Activated naive CD8-positive, alpha-beta T cell treated with anti-CD3 and anti-CD28 coated beads, Interleukin-2, amount 50 U/mL, for 16 hours (primary cell): ENCODE measurements around the gene OR10T2.
"Not testable (repeated sequence)": the region's sequence is repeated elsewhere in the genome, so short reads cannot be mapped to it uniquely, and the experiment has no call there.

ENCODE experiments used
- DNase-seq: peaks from one replicate; pipeline ENCODE4 v3.0.0-alpha.2; 2020; ENCODE audit warnings: low read depth, low spot score

OR10T2 gene, protein sequence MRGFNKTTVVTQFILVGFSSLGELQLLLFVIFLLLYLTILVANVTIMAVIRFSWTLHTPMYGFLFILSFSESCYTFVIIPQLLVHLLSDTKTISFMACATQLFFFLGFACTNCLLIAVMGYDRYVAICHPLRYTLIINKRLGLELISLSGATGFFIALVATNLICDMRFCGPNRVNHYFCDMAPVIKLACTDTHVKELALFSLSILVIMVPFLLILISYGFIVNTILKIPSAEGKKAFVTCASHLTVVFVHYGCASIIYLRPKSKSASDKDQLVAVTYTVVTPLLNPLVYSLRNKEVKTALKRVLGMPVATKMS

GRCh38 chr1:158398818-158399514, at the start of gene OR10T2:
Gene OR10T2 (minus strand): TSS chr1:158399466. CDS start chr1:158399466, 0 bp downstream.
- no peak for DNase-seq

- DNase-seq: no peak
Observed at GRCh38 chr1:158445376-158445775, 46.1 kb upstream of the OR10T2 start.

DNA sequence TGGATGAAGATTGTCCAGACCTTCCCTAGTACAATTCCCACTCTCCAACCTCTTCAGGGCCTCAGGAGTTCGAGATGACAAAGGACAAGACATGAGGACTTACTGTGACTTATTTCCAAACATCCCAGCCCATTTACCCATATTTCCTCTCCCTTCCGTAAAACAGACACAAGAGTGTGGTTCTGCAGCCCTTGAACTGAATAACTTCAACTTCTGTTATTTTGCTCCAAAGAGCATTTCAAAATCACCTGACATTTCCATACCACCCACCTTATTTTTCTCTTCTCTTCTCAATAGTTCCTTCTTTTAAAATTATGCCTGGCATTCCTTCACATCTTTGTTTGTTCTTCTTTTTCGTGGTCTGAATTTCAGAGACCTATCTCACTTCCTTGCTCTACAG, 35.5 kb upstream of the OR10T2 start:
- DNase-seq: no peak

DNA sequence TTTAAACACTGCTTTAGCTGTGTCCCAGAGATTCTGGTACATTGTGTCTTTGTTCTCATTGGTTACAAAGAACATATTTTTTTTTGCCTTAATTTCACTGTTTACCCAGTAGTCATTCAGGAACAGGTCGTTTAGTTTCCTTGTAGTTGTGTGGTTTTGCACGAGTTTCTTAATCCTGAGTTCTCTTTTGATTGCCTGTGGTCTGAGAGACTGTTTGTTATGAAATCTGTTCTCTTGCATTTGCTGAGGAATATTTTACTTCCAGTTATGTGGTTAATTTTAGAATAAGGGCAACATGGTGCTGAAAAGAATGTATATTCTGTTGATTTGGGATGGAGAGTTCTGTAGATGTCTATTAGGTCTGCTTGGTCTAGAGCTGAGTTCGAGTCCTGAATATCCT, 30.9 kb upstream of the OR10T2 start:
- DNase-seq: not testable (repeated sequence)

DNA sequence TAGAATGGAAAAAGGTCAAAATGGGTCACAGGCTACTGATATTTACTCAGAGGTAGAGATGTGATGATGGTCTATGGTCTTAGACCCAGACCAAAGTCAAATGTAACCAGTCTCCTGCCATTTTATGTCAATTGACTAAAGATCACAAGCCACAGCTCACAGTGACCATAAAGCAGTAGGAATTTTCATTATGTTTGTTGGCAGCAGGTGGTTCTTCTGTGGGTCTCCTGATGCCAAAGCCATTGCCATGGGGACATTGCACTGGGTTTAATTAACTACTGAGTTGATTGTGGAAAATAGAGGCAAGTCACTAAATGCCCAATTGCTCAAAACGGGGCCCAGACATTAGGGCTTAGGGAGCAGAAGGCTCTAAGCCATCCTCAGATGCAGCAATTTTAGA, 26.9 kb upstream of the OR10T2 start, which contains the start of gene OR10K2:
TSS of gene OR10K2 (minus strand) at position 101 of the 400 bp plus-strand sequence. CDS start 5,371 bp downstream, outside the sequence.
- DNase-seq: no peak

DNA sequence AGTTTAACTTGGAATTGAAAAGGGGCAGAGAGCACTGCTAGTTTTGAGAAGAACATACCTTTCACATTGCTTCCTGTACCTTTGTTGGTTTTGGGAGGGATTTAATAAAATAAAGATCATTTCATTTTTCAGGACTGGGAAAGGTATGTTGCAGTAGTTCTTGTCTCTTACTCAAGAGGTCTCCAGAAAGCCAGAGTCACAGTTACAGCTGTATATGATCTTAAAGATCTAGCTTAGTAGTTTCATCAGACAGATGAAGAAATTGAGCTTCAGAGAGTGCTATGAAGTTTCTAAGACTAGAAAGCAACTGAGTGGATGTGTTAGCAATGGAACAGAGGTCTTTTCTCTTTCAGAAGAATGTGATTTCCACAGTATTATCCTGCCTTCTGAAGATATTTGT, 25.8 kb upstream of the OR10T2 start:
- DNase-seq: no peak

DNA sequence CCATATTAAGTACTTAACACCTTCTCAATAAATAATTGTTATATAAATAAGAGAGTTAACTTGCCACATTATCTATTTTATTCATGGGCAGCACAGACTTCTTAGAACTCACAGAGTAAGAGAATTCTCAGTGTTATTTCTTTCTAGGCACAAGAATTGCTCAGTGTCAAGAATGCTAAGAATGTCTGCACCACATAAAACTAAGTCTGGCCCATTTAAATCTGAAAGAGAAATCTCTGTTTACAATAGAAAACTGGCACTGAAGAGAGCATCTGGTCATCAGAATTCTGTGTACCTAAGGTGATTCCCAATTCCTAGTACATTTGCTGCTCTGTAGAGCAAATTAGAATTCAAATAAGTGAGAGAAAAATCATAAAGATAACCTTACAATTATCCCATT, 22.9 kb upstream of the OR10T2 start:
- no peak for DNase-seq

DNA sequence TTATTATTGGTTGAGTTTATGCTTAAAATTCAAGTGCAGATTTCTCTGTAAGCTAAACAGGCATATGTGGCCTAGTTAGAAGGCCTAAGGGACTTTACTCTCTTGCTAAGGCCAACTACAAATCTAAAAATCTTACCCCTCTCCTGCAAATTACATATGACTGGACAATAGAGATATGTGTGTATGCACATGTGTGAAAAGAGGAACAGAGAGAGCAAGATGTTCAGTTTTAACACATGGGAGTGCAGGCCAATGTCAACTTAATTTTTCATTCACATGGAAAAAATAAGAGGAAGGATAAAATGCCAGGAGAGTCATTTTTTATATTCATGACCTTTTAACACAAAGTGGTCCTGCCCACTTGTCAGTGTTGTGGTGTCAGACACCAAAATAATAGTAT, 18.3 kb upstream of the OR10T2 start:
- DNase-seq: no peak

DNA sequence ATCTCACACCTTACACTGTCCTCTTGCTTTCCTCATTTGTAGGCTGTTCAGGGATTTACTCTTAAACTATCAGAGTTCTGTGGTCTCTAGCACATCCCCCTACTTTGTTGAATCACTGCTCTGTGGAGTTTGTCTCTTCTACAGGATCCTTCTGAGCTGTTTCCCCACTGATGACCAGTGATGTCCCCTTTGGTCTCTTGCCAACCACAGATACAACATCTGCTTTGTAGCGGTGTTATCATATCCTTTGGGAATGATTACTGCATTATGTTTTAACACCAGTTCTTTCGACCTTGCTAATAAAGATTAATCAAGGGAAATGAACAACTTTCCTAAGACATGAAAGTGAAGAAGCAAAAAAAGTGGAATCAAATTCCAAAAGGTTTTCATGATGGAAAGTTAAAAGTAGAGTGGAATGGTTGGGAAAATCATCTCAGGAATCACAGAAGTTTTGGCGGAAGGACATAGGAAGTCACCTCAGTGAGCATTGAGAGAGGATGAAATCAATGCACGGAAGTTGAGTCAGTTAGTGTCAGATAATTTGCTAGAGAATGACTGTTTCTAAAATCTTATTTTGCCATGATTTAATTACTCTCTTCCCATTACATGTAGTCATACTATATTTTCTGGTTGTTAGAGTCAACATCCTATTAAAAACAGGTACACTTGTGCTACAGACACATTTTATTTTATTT, 15.5 kb upstream of the OR10T2 start:
- DNase-seq: no peak

DNA sequence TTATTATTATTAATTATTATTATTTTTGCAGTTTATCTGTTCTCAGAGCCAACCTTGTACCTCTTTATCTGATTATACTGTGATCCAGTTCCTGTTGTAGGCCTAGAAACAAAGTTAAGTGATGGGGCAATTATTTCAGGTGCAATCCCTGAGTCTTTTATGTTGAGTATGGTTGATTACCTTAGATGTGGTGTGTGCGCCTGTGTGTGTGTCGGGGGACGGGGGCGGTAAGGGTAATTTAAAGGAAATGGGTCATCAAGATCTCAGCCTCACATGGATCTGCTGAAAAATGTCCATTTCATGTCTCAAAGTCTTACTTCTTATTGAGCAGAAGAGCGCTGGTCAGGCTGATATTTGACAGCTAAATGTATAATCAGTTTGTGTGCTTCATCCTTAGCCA, 7.8 kb upstream of the OR10T2 start:
- DNase-seq: no peak

- no peak for DNase-seq
Observed at GRCh38 chr1:158400871-158401270, 1.6 kb upstream of the OR10T2 start.

DNA sequence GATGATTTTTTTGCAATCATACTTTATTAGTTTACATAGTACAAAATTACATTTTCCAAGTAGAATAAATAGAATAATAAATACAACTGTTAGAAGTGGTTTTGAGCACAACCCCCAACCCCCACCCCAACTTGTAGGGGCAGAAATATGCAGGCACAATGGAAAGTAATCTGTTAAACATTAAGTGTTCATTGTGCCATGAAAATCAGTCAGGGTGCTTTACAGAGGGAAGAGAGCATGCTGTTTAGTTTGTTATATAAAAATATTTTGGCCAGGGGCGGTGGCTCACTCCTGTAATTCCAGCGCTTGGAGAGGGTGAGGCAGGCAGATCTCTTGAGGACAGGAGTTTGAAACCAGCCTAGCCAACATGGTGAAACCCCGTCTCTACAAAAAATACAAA, 2.6 kb downstream of the OR10T2 start:
- no peak for DNase-seq

DNA sequence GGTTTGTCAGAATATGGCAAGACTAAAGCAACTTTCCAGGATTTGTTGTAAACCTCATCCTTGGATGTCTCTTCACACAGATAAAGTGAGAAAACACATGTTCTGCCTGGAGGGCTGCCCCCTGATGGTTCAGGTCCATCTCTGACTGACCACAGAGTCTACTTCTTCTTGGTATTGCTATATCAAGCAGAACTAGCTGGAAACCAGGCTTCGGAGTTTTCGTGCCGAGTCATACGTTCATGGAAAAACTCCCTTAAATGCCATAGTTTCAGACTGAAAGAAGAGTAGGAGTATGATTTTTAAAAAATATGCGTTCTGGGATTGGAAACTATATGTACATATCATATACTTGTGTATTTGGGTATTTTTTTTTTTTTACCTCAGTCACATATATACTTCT, 5.8 kb downstream of the OR10T2 start:
- no peak for DNase-seq

- no peak for DNase-seq
Observed at GRCh38 chr1:158391099-158391498, 8.2 kb downstream of the OR10T2 start.

GRCh38 chr1:158390331-158390730, 8.9 kb downstream of the OR10T2 start:
- no peak for DNase-seq

GRCh38 chr1:158374860-158375259, 24.4 kb downstream of the OR10T2 start:
- no peak for DNase-seq

- not testable (repeated sequence) for DNase-seq
Observed at GRCh38 chr1:158374101-158374500, 25.2 kb downstream of the OR10T2 start.

- no peak for DNase-seq
Observed at GRCh38 chr1:158371188-158371953, 27.9 kb downstream of the OR10T2 start.

DNA sequence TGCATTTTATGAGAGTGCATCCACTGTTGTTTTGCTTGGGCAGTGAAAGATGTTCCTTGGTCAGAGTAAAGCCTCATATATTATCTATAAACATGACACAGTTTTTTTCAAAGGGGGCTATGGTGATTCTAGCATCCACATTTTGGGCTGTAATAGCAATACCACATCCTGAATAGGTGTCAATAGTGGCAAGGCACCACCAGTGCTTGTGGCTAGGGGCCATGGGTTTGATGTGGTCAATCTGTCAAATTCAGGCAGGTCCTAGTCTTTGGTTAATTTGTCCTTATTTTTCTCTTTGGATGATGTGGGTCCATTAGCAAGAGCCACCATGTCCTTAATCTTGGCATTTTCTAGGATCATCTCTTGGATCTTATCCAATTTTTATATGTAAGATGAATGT, 32.5 kb downstream of the OR10T2 start:
- no peak for DNase-seq

- DNase-seq: no peak
Observed at GRCh38 chr1:158362941-158363340, 36.3 kb downstream of the OR10T2 start.

GRCh38 chr1:158362482-158362881, 36.8 kb downstream of the OR10T2 start:
- DNase-seq: no peak

DNA sequence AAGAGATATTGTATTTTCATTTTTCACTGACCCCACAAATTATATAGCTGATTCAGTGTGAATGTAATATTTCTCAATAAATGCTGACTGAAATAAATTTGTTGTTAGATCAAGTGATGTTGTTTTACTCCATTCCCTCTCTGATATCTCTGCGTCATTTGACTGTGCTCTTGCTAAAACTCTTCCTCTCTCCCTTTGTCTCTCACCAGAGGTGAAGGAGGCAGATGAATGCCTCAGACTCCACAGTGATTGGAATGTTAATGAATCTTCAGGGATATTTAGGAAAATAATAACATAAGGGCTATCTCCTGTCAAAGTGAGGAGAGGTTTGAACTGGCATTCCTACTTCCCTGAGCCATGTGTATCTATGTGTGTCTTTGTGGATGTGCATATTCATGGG, 41.8 kb downstream of the OR10T2 start:
- no peak for DNase-seq
